GM12892 (cell line): ENCODE measurements around the gene HMCN2.

Source experiments
- POLR2A ChIP-seq: IDR thresholded peaks from 2 replicates; pipeline ENCODE4 v1.6.1; 2011; ENCODE audit warnings: low read depth, low read length, control low read depth
- POLR2AphosphoS5 ChIP-seq: IDR thresholded peaks from 2 replicates; pipeline ENCODE4 v1.6.1; 2011; ENCODE audit warnings: low read depth, low read length, control low read depth
- TAF1 ChIP-seq: IDR thresholded peaks from 2 replicates; pipeline ENCODE4 v1.6.1; 2011; ENCODE audit warnings: low read depth, mild to moderate bottlenecking, control low read depth, low read length, borderline replicate concordance

GRCh38 chr9:130360672-130361071 is 95.1 kb downstream of the HMCN2 start:
- TF ChIP-seq POLR2A (no peak), POLR2AphosphoS5 (no peak), TAF1 (no peak)
